Mesodermal cell (in vitro differentiated cells): ENCODE measurements around the gene LTC4S.
"Not testable (repeated sequence)": the region's sequence is repeated elsewhere in the genome, so short reads cannot be mapped to it uniquely, and the experiment has no call there.

Experiments used
- H3K27ac ChIP-seq: 2 replicates; pipeline ENCODE4 v1.7.0; 2013; ENCODE audit warnings: mild to moderate bottlenecking, low read depth, low read length, moderate library complexity; ENCODE audit not compliant: severe bottlenecking
- H3K36me3 ChIP-seq: 2 replicates; pipeline ENCODE4 v1.7.1; 2013; ENCODE audit warnings: mild to moderate bottlenecking, low read length, moderate library complexity; ENCODE audit not compliant: control insufficient read depth, insufficient read depth
- H3K4me1 ChIP-seq: one replicate; pipeline ENCODE4 v1.7.1; 2013; ENCODE audit warnings: mild to moderate bottlenecking, low read length; ENCODE audit not compliant: insufficient read depth, control insufficient read depth, poor library complexity, severe bottlenecking
- H3K4me3 ChIP-seq: 2 replicates; pipeline ENCODE4 v1.7.0; 2013; ENCODE audit warnings: low read length, control low read depth, mild to moderate bottlenecking; ENCODE audit not compliant: insufficient read depth, poor library complexity, severe bottlenecking; ENCODE audit errors: extremely low read depth
- H3K9me3 ChIP-seq: 2 replicates; pipeline ENCODE4 v1.7.1; 2013; ENCODE audit warnings: mild to moderate bottlenecking, low read length, moderate library complexity; ENCODE audit not compliant: control insufficient read depth
- WGBS, 2 experiments: methylation state at CpG; one replicate each; pipeline ENCODE4 v1.1.5; 2013; ENCODE audit warnings: missing lambda C conversion rate in 2 of 2; ENCODE audit not compliant: insufficient coverage in 2 of 2; 5-methylcytosine and 5-hydroxymethylcytosine counted together

LTC4S gene

GRCh38 chr5:179829732-179830435, 36.1 kb downstream of the LTC4S start:
- WGBS, 2 experiments = 94% methylated on average over 4 to 5 of the region's 7 CpGs
- Histone ChIP-seq H3K4me3 (no peak overlapping the region), H3K27ac (no peak overlapping the region), H3K9me3 (peaks cover 10% of the 10 kb centered on the region), H3K36me3 (peaks cover 88% of the 10 kb centered on the region), H3K4me1 (peaks cover 9% of the 10 kb centered on the region)

- Histone ChIP-seq H3K4me1 (peaks cover 9% of the 10 kb centered on the region), H3K36me3 (peaks cover 80% of the 10 kb centered on the region), H3K4me3 (no peak overlapping the region), H3K9me3 (peaks cover 10% of the 10 kb centered on the region), H3K27ac (no peak overlapping the region)
- WGBS, 2 experiments = 93 to 100% methylated on average over 5 to 7 of the region's 7 CpGs
These were observed 37.2 kb downstream of the LTC4S start for GRCh38 chr5:179830818-179831468.

GRCh38 chr5:179832039-179832745, 38.4 kb downstream of the LTC4S start:
- Histone ChIP-seq H3K9me3 (peaks cover 10% of the 10 kb centered on the region), H3K27ac (no peak overlapping the region), H3K4me1 (peaks cover 5% of the 10 kb centered on the region), H3K36me3 (peaks cover 80% of the 10 kb centered on the region), H3K4me3 (no peak overlapping the region)
- 97 to 100% methylated on average over 17 to 20 of the region's 20 CpGs for WGBS, 2 experiments

- Histone ChIP-seq H3K4me1 (no peaks in the 10 kb centered on the region), H3K27ac (no peak overlapping the region), H3K36me3 (peaks cover 84% of the 10 kb centered on the region), H3K4me3 (no peak overlapping the region), H3K9me3 (peaks cover 10% of the 10 kb centered on the region)
- WGBS, 2 experiments = 91 to 92% methylated on average over 23 of the region's 23 CpGs
These were observed 39.4 kb downstream of the LTC4S start for GRCh38 chr5:179833056-179833708.

GRCh38 chr5:179833709-179834070, 39.9 kb downstream of the LTC4S start:
- H3K27ac ChIP-seq = no peak overlapping the region
- H3K36me3 ChIP-seq = peaks cover 86% of the 10 kb centered on the region
- H3K4me1 ChIP-seq = no peaks in the 10 kb centered on the region
- H3K9me3 ChIP-seq = peaks cover 10% of the 10 kb centered on the region
- no peak overlapping the region for H3K4me3 ChIP-seq
- 100% methylated on average over 1 of the region's 3 CpGs; no CpG with 5 or more reads in 1 of the 2 experiments for WGBS, 2 experiments

GRCh38 chr5:179834120-179834519, 40.3 kb downstream of the LTC4S start:
- Histone ChIP-seq H3K27ac (no peak overlapping the region), H3K9me3 (peaks cover 10% of the 10 kb centered on the region), H3K4me3 (no peak overlapping the region), H3K4me1 (no peaks in the 10 kb centered on the region), H3K36me3 (peaks cover 84% of the 10 kb centered on the region)
- WGBS, 2 experiments = 95 to 100% methylated on average over 2 to 4 of the region's 8 CpGs

GRCh38 chr5:179834871-179835270, 41.1 kb downstream of the LTC4S start:
- WGBS, 2 experiments = 93% methylated on average over 3 of the region's 28 CpGs; no CpG with 5 or more reads in 1 of the 2 experiments
- not testable (repeated sequence) for H3K27ac ChIP-seq, H3K4me1 ChIP-seq, H3K4me3 ChIP-seq, H3K9me3 ChIP-seq
- peaks cover 82% of the 10 kb centered on the region for H3K36me3 ChIP-seq

- H3K36me3 ChIP-seq = peaks cover 70% of the 10 kb centered on the region
- no peak overlapping the region for H3K4me3 ChIP-seq
- H3K27ac ChIP-seq = no peak overlapping the region
- H3K9me3 ChIP-seq = peaks cover 4% of the 10 kb centered on the region
- H3K4me1 ChIP-seq = no peaks in the 10 kb centered on the region
- 91 to 94% methylated on average over 16 to 18 of the region's 19 CpGs for WGBS, 2 experiments
These were observed 42.6 kb downstream of the LTC4S start for GRCh38 chr5:179836225-179837019.

- WGBS, 2 experiments = 94 to 96% methylated on average over 11 to 14 of the region's 15 CpGs
- no peak overlapping the region for H3K27ac ChIP-seq
- H3K4me1 ChIP-seq = no peaks in the 10 kb centered on the region
- H3K4me3 ChIP-seq = no peak overlapping the region
- H3K9me3 ChIP-seq = peaks cover 4% of the 10 kb centered on the region
- peaks cover 69% of the 10 kb centered on the region for H3K36me3 ChIP-seq
These were observed 43.6 kb downstream of the LTC4S start for GRCh38 chr5:179837076-179838011.
